Activated T-helper 17 cell treated with anti-CD3 and anti-CD28 coated beads, Interleukin-2, amount 50 U/mL, for 72 hours (primary cell): ENCODE results near the gene IFITM2. TPM values are rescaled to one million over a fixed set of nuclear protein-coding genes. Genes with fewer than 3 reads are reported as not detected.
"Not testable (repeated sequence)": the region's sequence is repeated elsewhere in the genome, so short reads cannot be mapped to it uniquely, and the experiment has no call there.

Source experiments
- ATAC-seq: fragments of 150-1000 bp; cut with Tn5 transposase; replicated peaks from 2 replicates; pipeline ENCODE4 v1.10.0; 2021; ENCODE audit warnings: mild to moderate bottlenecking, moderate library complexity
- H3K27ac Mint-ChIP-seq: one replicate; pipeline ENCODE4 v1.8.0; 2022; ENCODE audit warnings: mixed read lengths
- H3K27me3 Mint-ChIP-seq: one replicate; pipeline ENCODE4 v1.8.0; 2022; ENCODE audit warnings: mixed read lengths
- H3K36me3 Mint-ChIP-seq: one replicate; pipeline ENCODE4 v1.8.0; 2022; ENCODE audit warnings: low read depth, mild to moderate bottlenecking, mixed read lengths
- H3K4me1 Mint-ChIP-seq: one replicate; pipeline ENCODE4 v1.8.0; 2022; ENCODE audit warnings: mixed read lengths
- H3K4me3 Mint-ChIP-seq: one replicate; pipeline ENCODE4 v1.8.0; 2022; ENCODE audit warnings: mild to moderate bottlenecking, mixed read lengths
- H3K9me3 Mint-ChIP-seq: one replicate; pipeline ENCODE4 v1.8.0; 2022; ENCODE audit warnings: mixed read lengths
- total RNA-seq, 2 donors: library from RNA; stranded (reverse); gene quantifications; one replicate each; pipeline ENCODE4 v1.2.3, GENCODE V29; 2022

IFITM2 gene
- total RNA-seq, 2 donors from 2014 or later: 187 to 261 TPM

- H3K4me3 Mint-ChIP-seq: no peak overlapping the region
- H3K27ac Mint-ChIP-seq: no peak overlapping the region
- H3K36me3 Mint-ChIP-seq: no peaks in the 10 kb centered on the region
- no peak for ATAC-seq
- H3K4me1 Mint-ChIP-seq: no peaks in the 10 kb centered on the region
- H3K9me3 Mint-ChIP-seq: no peaks in the 10 kb centered on the region
- H3K27me3 Mint-ChIP-seq: no peaks in the 10 kb centered on the region
Measured at GRCh38 chr11:342328-342727, 34.7 kb downstream of the IFITM2 start.

DNA sequence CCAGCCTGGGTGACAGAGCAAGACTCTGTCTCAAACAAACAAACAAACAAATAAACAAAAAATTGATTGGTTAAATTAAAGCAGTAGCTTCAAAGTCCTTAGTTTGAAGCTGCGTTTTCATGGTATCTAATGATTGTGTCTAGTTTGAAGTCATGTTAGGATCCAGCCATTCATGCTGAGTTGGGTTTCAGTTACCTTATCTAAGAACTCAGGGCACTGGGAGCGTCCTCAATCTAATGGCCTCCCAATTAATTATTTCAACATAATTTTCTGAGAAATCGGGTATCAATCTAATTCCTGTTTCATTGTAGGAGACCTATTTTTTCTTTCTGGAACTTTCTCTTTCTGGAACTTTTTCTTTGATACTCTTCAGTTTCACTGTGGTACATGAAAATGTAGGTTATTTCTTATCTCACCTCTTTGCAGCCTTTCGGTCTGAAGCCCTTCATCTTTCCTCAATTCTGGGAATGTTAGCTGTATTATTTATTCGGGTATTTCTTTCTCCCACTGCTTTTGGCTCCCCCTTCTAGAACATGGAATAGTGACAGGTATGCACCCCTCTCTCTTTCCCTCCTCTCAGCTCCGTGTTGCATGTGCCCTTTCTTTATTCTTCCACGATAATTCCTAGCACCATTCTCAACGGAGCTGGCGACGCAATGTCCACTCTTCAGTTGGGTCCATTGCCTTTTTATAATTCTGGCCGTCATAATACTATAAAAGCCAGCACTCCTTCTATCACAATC lies 37.4 kb downstream of the IFITM2 start:
- Mint-ChIP-seq H3K36me3 (no peaks in the 10 kb centered on the region), H3K4me1 (no peaks in the 10 kb centered on the region), H3K27me3 (no peaks in the 10 kb centered on the region), H3K4me3 (no peak overlapping the region), H3K9me3 (no peaks in the 10 kb centered on the region), H3K27ac (no peak overlapping the region)
- ATAC-seq: no peak

DNA sequence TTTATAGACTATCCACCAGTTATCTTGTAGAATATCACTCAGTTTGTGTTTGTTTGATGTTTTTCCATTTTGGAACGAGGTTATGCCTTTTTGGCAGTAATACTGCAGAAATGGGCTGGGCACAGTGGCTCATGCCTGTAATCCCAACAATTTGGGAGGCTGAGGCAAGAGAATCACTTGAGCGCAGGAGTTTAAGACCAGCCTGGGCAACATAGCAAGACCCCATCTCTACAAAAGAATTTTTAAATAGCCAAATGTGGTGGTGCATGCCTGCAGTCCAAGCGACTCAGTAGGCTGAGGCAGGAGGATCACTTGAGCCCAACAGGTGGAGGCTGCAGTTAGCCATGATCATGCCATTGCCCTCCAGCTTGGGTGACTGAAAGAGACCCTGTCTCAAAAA lies 38.9 kb downstream of the IFITM2 start:
- no peak for ATAC-seq
- Mint-ChIP-seq H3K4me3 (no peak overlapping the region), H3K9me3 (no peaks in the 10 kb centered on the region), H3K27me3 (no peaks in the 10 kb centered on the region), H3K36me3 (no peaks in the 10 kb centered on the region), H3K27ac (no peak overlapping the region), H3K4me1 (peaks cover 4% of the 10 kb centered on the region)

DNA sequence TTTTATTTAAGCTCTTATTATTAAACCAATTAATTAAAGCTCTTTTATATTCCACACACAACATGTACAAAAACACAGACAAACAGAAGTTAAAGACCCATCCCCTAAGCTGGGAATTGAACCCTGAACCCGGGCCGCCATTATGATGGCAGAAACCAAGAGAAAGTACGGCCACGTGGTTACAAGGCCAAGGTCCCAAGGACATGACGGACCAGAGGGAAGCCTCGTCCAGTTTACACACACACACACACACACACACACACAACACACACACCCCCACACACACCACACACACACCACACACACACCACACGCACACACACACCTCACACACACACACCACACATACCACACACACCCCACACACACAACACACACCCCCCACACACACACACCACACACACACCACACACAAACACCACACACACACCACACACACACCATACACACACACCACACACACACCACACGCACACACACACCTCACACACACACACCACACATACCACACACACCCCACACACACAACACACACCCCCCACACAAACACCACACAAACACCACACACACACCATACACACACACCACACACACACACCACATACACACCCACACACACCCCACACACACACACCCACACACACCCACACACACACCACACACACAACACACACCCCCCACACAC lies 41.8 kb downstream of the IFITM2 start:
- peaks cover 11% of the 10 kb centered on the region for H3K4me1 Mint-ChIP-seq
- not testable (repeated sequence) for H3K9me3 Mint-ChIP-seq, H3K27me3 Mint-ChIP-seq

GRCh38 chr11:350033-350722 lies 42.6 kb downstream of the IFITM2 start:
- not testable (repeated sequence) for ATAC-seq, H3K4me3 Mint-ChIP-seq, H3K27me3 Mint-ChIP-seq, H3K27ac Mint-ChIP-seq, H3K9me3 Mint-ChIP-seq, H3K36me3 Mint-ChIP-seq
- H3K4me1 Mint-ChIP-seq: peaks cover 11% of the 10 kb centered on the region

More for the DNA sequence above, 41.8 kb downstream of the IFITM2 start:
- not testable (repeated sequence) for H3K36me3 Mint-ChIP-seq, H3K4me3 Mint-ChIP-seq, H3K27ac Mint-ChIP-seq, ATAC-seq

- no peak overlapping the region for H3K27ac Mint-ChIP-seq
- no peak for ATAC-seq
Measured at GRCh38 chr11:350723-351255, 43.2 kb downstream of the IFITM2 start.

GRCh38 chr11:351411-351810 lies 43.8 kb downstream of the IFITM2 start:
- Mint-ChIP-seq H3K4me1 (peaks cover 11% of the 10 kb centered on the region), H3K27me3 (no peaks in the 10 kb centered on the region), H3K27ac (no peak overlapping the region), H3K4me3 (no peak overlapping the region), H3K36me3 (no peaks in the 10 kb centered on the region), H3K9me3 (no peaks in the 10 kb centered on the region)
- ATAC-seq: no peak

More at GRCh38 chr11:350723-351255, 43.2 kb downstream of the IFITM2 start:
- H3K4me3 Mint-ChIP-seq: no peak overlapping the region
- H3K4me1 Mint-ChIP-seq: peaks cover 11% of the 10 kb centered on the region
- no peaks in the 10 kb centered on the region for H3K36me3 Mint-ChIP-seq
- no peaks in the 10 kb centered on the region for H3K27me3 Mint-ChIP-seq
- H3K9me3 Mint-ChIP-seq: no peaks in the 10 kb centered on the region

DNA sequence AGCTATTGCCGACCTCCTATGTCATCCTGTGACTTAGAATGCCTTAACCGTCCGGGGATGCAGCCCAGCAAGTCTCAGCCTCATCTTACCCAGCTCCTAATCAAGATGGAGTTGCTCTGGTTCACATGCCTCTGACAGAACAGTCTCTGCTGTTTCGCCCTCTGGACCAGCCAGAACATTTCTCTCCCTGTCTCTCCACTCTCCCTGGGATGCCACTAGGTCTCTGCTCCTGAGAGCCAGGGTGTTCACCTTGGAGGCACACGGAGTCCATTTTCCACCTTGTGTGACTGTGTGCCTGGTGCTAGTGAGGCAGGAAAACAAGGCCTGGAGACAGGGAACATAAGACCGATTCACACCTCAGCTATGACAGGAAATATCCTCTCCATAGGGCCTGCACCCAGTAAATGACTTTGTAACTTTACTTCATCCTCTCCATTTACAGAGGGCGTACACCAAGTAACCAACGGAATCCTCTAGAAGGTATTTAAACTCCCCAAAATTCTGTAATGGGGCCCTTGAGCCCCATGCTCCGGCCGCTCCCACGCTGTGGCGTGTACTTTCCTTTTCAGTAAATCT lies 44.9 kb downstream of the IFITM2 start:
- no peak for ATAC-seq
- H3K4me1 Mint-ChIP-seq: peaks cover 11% of the 10 kb centered on the region
- H3K27me3 Mint-ChIP-seq: no peaks in the 10 kb centered on the region
- no peaks in the 10 kb centered on the region for H3K36me3 Mint-ChIP-seq
- peak overlapping the region; percentile 40 for H3K27ac Mint-ChIP-seq
- H3K9me3 Mint-ChIP-seq: no peaks in the 10 kb centered on the region
- H3K4me3 Mint-ChIP-seq: no peak overlapping the region

- Mint-ChIP-seq H3K4me1 (peaks cover 11% of the 10 kb centered on the region), H3K36me3 (no peaks in the 10 kb centered on the region), H3K27me3 (no peaks in the 10 kb centered on the region), H3K9me3 (no peaks in the 10 kb centered on the region), H3K4me3 (peak overlapping the region; percentile 10), H3K27ac (peak overlapping the region; percentile 40)
- no peak for ATAC-seq
Measured at GRCh38 chr11:353179-353873, 45.7 kb downstream of the IFITM2 start.

GRCh38 chr11:355581-356458 lies 48.2 kb downstream of the IFITM2 start:
- H3K36me3 Mint-ChIP-seq: no peaks in the 10 kb centered on the region
- H3K9me3 Mint-ChIP-seq: no peaks in the 10 kb centered on the region
- H3K27me3 Mint-ChIP-seq: no peaks in the 10 kb centered on the region
- ATAC-seq: peak; percentile 64
- peaks cover 13% of the 10 kb centered on the region for H3K4me1 Mint-ChIP-seq
- peak overlapping the region; percentile 89 for H3K27ac Mint-ChIP-seq
- H3K4me3 Mint-ChIP-seq: peak overlapping the region; percentile 80

- Mint-ChIP-seq H3K9me3 (no peaks in the 10 kb centered on the region), H3K36me3 (no peaks in the 10 kb centered on the region), H3K27me3 (no peaks in the 10 kb centered on the region), H3K4me1 (peaks cover 13% of the 10 kb centered on the region), H3K27ac (no peak overlapping the region), H3K4me3 (no peak overlapping the region)
- no peak for ATAC-seq
Measured at GRCh38 chr11:356610-357009, 49.0 kb downstream of the IFITM2 start.

DNA sequence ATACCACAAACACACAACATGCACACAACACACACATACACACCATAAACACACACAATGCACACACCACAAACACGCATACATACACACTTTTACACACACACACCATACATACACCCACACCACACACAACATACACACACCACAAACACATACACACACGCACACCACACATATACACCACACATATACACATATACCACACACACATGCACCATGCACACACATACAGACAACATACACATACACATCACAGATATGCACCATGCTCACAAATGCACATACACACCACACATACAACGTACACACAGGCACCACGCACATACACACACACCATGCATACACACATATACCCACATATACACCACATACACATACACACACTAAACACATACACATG lies 50.0 kb downstream of the IFITM2 start:
- Mint-ChIP-seq H3K27ac (no peak overlapping the region), H3K36me3 (no peaks in the 10 kb centered on the region), H3K9me3 (no peaks in the 10 kb centered on the region), H3K27me3 (no peaks in the 10 kb centered on the region), H3K4me3 (no peak overlapping the region), H3K4me1 (peaks cover 11% of the 10 kb centered on the region)
- ATAC-seq: no peak

DNA sequence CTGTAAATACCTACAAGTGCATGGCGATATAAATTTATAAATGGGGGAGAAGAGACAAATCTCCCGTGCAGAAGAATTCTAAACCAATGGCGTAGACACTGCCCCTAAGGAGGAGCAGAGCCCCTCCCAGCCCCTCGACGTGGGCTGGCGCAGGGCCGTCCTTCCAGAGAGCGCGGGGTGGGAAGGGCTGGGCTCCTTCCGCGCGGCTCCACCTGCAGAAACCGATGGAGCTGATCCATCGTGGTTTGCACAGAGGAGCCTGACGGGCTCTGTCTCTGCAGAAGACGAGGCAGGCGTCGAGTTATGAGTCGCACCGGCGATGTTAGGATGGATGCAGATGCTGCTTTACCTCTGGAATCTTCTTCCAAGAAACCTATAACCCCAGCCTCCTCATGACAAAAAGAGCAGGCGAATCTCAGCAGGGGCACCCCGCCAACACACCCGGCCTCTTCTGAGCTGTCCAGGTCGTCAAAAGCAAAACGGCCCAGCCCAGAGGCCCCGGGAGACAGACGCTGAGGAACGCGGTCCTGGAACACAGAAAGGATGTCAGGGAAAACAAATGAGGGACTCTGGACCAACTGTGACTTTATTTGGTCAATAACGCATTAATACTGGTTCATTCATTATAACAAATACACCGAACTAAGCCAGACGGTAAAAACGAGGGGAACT lies 50.6 kb downstream of the IFITM2 start:
- Mint-ChIP-seq H3K4me1 (peaks cover 5% of the 10 kb centered on the region), H3K36me3 (no peaks in the 10 kb centered on the region), H3K27ac (no peak overlapping the region), H3K27me3 (no peaks in the 10 kb centered on the region), H3K9me3 (no peaks in the 10 kb centered on the region), H3K4me3 (no peak overlapping the region)
- ATAC-seq: no peak
